HFFc6 (cell line): ENCODE results near the gene MMS22L. TPM values are rescaled to one million over a fixed set of nuclear protein-coding genes. Genes with fewer than 3 reads are reported as not detected.
A peak's percentile ranks its signal among the peaks of the same experiment; 100 is the strongest.

Source experiments
- DNase-seq: peaks from one replicate; pipeline ENCODE4 v3.0.0-alpha.2; 2018
- H3K27ac Mint-ChIP-seq: 2 replicates; pipeline ENCODE4 v1.8.0; 2020; ENCODE audit warnings: mild to moderate bottlenecking, mixed read lengths
- H3K27me3 Mint-ChIP-seq: 2 replicates; pipeline ENCODE4 v1.8.0; 2021; ENCODE audit warnings: mild to moderate bottlenecking, moderate library complexity, mixed read lengths; ENCODE audit not compliant: insufficient read depth
- H3K36me3 Mint-ChIP-seq: 2 replicates; pipeline ENCODE4 v1.8.0; 2021; ENCODE audit warnings: low read depth, mixed read lengths
- H3K4me1 Mint-ChIP-seq: 2 replicates; pipeline ENCODE4 v1.8.0; 2020; ENCODE audit warnings: low read depth, mixed read lengths
- H3K4me3 Mint-ChIP-seq: 2 replicates; pipeline ENCODE4 v1.8.0; 2020; ENCODE audit warnings: mild to moderate bottlenecking, moderate library complexity, mixed read lengths
- H3K9me3 Mint-ChIP-seq: 2 replicates; pipeline ENCODE4 v1.8.0; 2020; ENCODE audit warnings: mild to moderate bottlenecking, mixed read lengths
- total RNA-seq, 6 experiments: library from RNA; stranded (reverse); fragmentation: NEBNext Ultra II Directional; extraction: Animal tissue kit (Norgen Biotek cat#: 25700); gene quantifications; 2 replicates in 1 of 6; 3 replicates in 5 of 6; pipeline ENCODE4 v1.2.3, GENCODE V29; 2021
- TF ChIP-seq, protein P1 (sequence below): fragments of 200-600 bp; sonication (generic); IDR thresholded peaks from 2 replicates; pipeline ENCODE4 v1.5.0; 2021; ENCODE audit warnings: antibody characterized with exemption, mild to moderate bottlenecking

Gene MMS22L
- total RNA-seq, 6 experiments from 2014 or later: 6.2 to 15.7 (median 13.6) TPM

DNA sequence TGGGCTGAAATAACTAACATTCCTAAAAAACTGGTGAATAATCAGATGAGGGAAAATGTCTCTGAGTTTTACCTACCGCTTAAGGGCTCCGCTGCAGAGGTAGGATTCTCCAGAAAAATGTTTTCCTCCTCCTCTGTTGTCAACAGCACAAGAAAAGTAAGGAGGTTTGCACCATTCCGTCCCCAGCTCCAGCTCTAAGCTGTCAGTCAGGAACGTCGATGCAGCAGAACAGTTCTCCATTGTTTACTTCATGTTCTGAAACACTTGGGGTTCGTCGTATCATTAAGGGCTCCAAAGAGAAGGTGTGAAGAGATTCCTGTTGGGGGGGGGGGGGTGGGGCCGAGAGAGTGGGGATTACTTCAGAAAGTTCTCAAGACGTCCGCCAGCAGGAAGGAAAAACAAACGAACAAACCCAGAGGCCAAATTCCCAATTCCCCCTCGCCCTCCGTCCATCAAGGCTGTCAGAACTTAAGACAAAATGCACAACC lies 734 bp downstream of the MMS22L start:
- Mint-ChIP-seq H3K27me3 (no peaks in the 10 kb centered on the region), H3K9me3 (no peaks in the 10 kb centered on the region), H3K36me3 (no peaks in the 10 kb centered on the region), H3K4me3 (peak overlapping the region; percentile 98), H3K27ac (peak overlapping the region; percentile 74), H3K4me1 (peaks cover 28% of the 10 kb centered on the region)
- TF ChIP-seq, protein P1, sequence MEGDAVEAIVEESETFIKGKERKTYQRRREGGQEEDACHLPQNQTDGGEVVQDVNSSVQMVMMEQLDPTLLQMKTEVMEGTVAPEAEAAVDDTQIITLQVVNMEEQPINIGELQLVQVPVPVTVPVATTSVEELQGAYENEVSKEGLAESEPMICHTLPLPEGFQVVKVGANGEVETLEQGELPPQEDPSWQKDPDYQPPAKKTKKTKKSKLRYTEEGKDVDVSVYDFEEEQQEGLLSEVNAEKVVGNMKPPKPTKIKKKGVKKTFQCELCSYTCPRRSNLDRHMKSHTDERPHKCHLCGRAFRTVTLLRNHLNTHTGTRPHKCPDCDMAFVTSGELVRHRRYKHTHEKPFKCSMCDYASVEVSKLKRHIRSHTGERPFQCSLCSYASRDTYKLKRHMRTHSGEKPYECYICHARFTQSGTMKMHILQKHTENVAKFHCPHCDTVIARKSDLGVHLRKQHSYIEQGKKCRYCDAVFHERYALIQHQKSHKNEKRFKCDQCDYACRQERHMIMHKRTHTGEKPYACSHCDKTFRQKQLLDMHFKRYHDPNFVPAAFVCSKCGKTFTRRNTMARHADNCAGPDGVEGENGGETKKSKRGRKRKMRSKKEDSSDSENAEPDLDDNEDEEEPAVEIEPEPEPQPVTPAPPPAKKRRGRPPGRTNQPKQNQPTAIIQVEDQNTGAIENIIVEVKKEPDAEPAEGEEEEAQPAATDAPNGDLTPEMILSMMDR: no peak
- DNase-seq: no peak

DNA sequence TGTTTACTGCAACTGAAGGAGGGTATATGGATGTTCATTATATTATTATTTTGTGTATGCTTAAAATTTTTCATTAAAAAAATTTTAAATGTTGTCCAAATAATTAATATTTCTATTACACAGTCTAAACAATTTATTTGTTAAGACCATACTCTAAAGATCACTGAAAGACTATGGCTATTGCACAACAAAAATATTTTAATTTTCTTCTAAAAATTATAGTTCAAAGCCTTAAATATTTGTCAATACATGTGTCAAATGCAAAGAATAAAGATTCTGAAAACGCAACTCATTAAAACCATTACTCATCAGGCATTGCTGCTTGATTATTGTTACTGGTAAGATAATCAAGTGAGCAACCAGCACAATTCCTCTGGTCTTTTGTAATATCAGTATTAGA lies 2.2 kb downstream of the MMS22L start:
- Mint-ChIP-seq H3K9me3 (no peaks in the 10 kb centered on the region), H3K27me3 (no peaks in the 10 kb centered on the region), H3K4me1 (peaks cover 34% of the 10 kb centered on the region), H3K27ac (no peak overlapping the region), H3K36me3 (peaks cover 2% of the 10 kb centered on the region), H3K4me3 (peak overlapping the region; percentile 98)
- TF ChIP-seq, protein P1: no peak
- no peak for DNase-seq

DNA sequence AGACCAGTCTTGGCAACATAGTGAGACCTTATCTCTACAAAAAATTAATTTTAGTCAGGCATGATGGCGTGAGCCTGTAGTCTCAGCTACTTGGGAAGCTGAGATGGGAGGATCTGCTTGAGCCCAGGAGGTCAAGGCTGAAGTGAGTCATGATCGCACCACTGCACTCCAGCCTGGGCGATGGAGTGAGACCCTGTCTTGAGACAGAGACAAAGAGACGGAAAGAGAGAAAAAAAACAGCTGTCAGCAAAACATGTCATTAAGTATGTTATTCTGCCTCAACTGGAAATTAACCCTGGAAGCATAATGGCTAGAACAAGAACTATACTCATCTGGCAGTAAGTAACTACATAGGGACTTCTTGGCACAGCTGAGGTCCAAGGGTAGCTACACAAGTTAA lies 7.2 kb downstream of the MMS22L start:
- H3K9me3 Mint-ChIP-seq: no peaks in the 10 kb centered on the region
- TF ChIP-seq, protein P1: no peak
- H3K36me3 Mint-ChIP-seq: peaks cover 6% of the 10 kb centered on the region
- H3K27ac Mint-ChIP-seq: no peak overlapping the region
- no peaks in the 10 kb centered on the region for H3K27me3 Mint-ChIP-seq
- peaks cover 7% of the 10 kb centered on the region for H3K4me1 Mint-ChIP-seq
- DNase-seq: no peak
- H3K4me3 Mint-ChIP-seq: no peak overlapping the region

DNA sequence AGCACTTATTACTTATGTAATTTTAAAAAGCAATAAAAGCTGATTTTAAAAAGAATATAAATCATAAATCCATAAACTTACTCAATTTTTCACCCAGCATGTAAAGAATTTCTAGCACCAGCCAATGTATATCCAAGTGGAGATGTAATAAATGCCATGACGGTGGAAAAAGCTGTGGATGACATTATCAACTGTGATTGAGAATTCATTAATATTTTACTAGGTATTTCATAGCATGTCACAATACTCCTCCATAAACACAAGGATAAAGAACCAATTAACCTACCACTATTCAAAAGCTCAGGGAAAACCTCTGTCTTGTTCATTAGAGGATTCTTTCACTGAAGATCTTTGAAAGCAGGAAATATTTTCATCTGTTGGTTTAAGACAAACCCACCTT lies 13.2 kb downstream of the MMS22L start:
- Mint-ChIP-seq H3K36me3 (peaks cover 19% of the 10 kb centered on the region), H3K4me1 (no peaks in the 10 kb centered on the region), H3K27ac (no peak overlapping the region), H3K9me3 (no peaks in the 10 kb centered on the region), H3K27me3 (no peaks in the 10 kb centered on the region), H3K4me3 (no peak overlapping the region)
- TF ChIP-seq, protein P1: no peak
- no peak for DNase-seq

DNA sequence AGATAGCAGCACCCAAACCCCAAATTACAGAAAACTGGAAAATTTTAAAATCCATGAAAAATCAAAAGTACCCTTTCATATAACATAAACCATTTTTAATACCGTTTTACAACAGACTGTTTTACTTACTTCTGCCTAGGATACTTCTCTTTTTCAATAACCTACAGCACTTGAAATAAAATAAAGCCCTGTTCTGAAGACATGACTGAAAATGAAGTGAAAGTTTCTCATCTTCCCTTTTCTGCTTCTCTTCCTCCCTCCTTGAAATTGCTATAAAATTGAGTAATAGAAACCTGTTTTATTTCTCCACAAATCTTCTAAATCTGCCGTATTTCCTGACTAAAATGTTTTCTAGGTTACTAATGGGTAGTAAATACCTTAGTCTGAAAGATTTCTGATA lies 20.3 kb downstream of the MMS22L start:
- Mint-ChIP-seq H3K36me3 (peaks cover 23% of the 10 kb centered on the region), H3K9me3 (no peaks in the 10 kb centered on the region), H3K4me3 (no peak overlapping the region), H3K27ac (no peak overlapping the region), H3K27me3 (no peaks in the 10 kb centered on the region; the same call in 1 of the 2 replicates), H3K4me1 (no peaks in the 10 kb centered on the region)
- no peak for DNase-seq
- TF ChIP-seq, protein P1: no peak

DNA sequence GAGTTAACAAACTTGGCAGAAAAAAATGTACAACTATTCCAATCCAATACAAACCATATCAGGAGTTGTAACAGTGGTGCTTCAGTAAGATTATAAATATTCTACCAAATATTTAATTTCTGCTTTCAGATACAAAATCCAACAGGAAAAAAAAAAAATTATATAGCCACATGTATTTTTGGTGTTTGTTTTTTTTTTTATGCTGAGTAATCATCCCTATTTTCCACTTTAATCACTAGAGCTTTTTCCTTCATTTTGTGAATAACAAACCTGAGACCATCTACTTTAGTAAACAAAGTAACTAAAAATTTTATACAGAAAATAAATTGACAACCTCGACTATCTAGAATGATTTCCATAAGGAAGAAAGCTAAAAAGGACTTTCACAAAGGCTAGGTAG lies 36.2 kb downstream of the MMS22L start:
- Mint-ChIP-seq H3K36me3 (peaks cover 30% of the 10 kb centered on the region), H3K9me3 (peaks cover 6% of the 10 kb centered on the region), H3K27ac (no peak overlapping the region), H3K4me1 (no peaks in the 10 kb centered on the region), H3K27me3 (no peaks in the 10 kb centered on the region; the same call in 1 of the 2 replicates), H3K4me3 (no peak overlapping the region)
- TF ChIP-seq, protein P1: no peak
- DNase-seq: no peak
